ENCODE results near the gene RCOR1.

RCOR1 gene

DNA sequence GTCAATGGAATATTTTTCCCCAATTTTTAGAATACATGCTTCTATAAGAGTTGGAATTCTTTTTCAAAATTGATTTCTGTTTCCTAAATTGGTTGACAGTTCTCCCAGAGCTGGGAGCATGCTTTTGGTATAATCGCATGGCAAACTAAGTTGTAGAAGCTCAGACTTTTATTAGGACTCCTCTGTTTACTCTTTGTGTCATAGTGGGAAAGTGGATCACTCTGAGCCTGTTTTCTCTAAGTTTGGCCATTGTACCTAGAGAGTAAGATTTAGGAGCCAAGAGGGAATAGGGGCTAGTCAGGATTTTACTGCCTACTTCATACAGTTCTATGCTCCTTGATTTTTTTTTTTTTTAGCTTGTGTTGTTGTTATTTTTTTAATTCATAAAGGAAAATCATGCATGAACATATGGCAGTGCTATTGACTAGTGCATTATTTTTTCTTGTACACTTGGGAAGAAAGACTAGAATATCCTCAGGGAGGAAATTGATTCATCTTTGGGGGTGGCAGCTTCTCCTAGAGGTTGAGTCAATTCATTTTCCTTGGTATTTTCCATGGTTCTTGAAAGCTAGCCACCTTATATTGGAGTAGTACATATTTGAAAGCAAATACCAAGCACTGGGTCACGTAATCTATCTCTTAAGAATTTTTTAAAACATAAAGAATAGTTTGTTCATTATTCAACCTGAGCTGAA is 107.1 kb downstream of the RCOR1 start:
- TF ChIP-seq, protein P1, sequence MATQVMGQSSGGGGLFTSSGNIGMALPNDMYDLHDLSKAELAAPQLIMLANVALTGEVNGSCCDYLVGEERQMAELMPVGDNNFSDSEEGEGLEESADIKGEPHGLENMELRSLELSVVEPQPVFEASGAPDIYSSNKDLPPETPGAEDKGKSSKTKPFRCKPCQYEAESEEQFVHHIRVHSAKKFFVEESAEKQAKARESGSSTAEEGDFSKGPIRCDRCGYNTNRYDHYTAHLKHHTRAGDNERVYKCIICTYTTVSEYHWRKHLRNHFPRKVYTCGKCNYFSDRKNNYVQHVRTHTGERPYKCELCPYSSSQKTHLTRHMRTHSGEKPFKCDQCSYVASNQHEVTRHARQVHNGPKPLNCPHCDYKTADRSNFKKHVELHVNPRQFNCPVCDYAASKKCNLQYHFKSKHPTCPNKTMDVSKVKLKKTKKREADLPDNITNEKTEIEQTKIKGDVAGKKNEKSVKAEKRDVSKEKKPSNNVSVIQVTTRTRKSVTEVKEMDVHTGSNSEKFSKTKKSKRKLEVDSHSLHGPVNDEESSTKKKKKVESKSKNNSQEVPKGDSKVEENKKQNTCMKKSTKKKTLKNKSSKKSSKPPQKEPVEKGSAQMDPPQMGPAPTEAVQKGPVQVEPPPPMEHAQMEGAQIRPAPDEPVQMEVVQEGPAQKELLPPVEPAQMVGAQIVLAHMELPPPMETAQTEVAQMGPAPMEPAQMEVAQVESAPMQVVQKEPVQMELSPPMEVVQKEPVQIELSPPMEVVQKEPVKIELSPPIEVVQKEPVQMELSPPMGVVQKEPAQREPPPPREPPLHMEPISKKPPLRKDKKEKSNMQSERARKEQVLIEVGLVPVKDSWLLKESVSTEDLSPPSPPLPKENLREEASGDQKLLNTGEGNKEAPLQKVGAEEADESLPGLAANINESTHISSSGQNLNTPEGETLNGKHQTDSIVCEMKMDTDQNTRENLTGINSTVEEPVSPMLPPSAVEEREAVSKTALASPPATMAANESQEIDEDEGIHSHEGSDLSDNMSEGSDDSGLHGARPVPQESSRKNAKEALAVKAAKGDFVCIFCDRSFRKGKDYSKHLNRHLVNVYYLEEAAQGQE (IDR thresholded peaks at IDR 0.05; ENCODE audit: insufficient read depth in 1 of 2, low read depth in 2 of 2, low read length in 2 of 2) = no peak
- no peak for TF ChIP-seq POLR2AphosphoS5 (IDR thresholded peaks at IDR 0.05; ENCODE audit: low read depth, low read length)
- TF ChIP-seq FOXP2 (optimal IDR thresholded peaks at IDR 0.05; ENCODE audit: borderline replicate concordance, extremely low read depth, extremely low read length, insufficient read depth) = no peak
- no peak for TF ChIP-seq SIN3A (IDR thresholded peaks at IDR 0.05; ENCODE audit: borderline replicate concordance, insufficient read depth, low read length)
- TF ChIP-seq TAF1 (IDR thresholded peaks at IDR 0.05; ENCODE audit: borderline replicate concordance, insufficient read depth, low read length) = no peak

DNA sequence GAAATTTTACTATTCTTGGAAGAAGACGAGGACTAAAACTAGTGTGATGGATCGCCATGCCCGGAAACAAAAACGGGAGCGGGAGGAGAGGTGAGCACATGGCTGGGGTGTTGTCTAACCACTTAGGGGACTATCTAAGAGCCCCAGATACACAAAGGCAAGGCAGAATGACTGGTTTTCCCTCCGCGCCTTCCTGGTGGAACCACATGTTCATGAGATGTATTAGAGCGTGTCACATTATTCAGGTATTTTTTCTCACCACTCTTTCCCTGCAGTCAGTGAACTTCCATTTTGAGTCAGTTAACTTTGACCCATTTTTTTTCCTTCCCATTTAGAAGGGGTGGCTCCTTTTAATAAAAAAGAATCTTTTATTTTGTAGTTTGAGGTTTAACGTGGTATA is 116.0 kb downstream of the RCOR1 start:
- TF ChIP-seq, protein P1 (IDR thresholded peaks at IDR 0.05; ENCODE audit: insufficient read depth in 1 of 2, low read depth in 2 of 2, low read length in 2 of 2) = no peak
- TF ChIP-seq FOXP2 (optimal IDR thresholded peaks at IDR 0.05; ENCODE audit: borderline replicate concordance, extremely low read depth, extremely low read length, insufficient read depth) = no peak
- no peak for TF ChIP-seq SIN3A (IDR thresholded peaks at IDR 0.05; ENCODE audit: borderline replicate concordance, insufficient read depth, low read length)
- TF ChIP-seq POLR2AphosphoS5 (IDR thresholded peaks at IDR 0.05; ENCODE audit: low read depth, low read length) = no peak
- TF ChIP-seq TAF1 (IDR thresholded peaks at IDR 0.05; ENCODE audit: borderline replicate concordance, insufficient read depth, low read length) = no peak

DNA sequence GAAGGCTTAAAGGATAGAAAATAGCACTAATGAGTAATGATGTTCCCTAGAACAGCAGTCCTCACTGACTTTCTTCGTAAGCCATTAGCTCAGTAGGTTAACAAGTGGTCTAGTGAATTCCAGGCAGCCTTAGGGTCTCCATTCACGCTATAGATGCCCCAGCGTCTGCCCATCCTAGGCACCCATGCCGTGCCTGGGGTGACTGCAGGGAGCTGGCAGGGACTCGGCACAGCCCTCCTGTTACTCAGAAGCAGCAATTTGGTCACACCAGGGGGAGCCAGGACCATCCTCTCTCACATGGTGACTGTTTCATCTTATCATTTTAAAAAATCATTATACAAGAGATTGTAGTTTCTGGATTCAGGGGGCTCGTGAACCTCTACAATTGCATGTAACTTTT is 118.8 kb downstream of the RCOR1 start:
- TF ChIP-seq SIN3A (IDR thresholded peaks at IDR 0.05; ENCODE audit: borderline replicate concordance, insufficient read depth, low read length) (no peak), POLR2AphosphoS5 (IDR thresholded peaks at IDR 0.05; ENCODE audit: low read depth, low read length) (no peak), TAF1 (IDR thresholded peaks at IDR 0.05; ENCODE audit: borderline replicate concordance, insufficient read depth, low read length) (no peak), FOXP2 (optimal IDR thresholded peaks at IDR 0.05; ENCODE audit: borderline replicate concordance, extremely low read depth, extremely low read length, insufficient read depth) (no peak)
- TF ChIP-seq, protein P1 (IDR thresholded peaks at IDR 0.05; ENCODE audit: insufficient read depth in 1 of 2, low read depth in 2 of 2, low read length in 2 of 2) = no peak

DNA sequence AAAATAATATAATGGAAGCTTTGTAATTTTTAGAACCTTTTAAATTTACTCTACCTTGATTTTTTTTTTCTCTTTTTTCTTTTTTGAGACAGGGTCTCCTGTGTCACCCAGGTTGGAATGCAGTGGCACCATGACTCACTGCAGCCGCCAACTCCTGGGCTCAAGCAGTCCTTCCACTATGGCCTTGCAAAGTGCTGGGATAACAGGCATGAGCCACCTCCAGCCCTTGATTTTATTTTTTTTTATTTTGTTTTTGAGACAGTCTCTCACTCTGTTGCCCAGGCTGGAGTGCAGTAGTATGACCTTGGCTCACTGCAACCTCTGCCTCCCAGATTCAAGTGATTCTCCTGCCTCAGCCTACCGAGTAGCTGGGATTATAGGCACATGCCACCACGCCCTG is 119.5 kb downstream of the RCOR1 start:
- no peak for TF ChIP-seq TAF1 (IDR thresholded peaks at IDR 0.05; ENCODE audit: borderline replicate concordance, insufficient read depth, low read length)
- no peak for TF ChIP-seq SIN3A (IDR thresholded peaks at IDR 0.05; ENCODE audit: borderline replicate concordance, insufficient read depth, low read length)
- TF ChIP-seq, protein P1 (IDR thresholded peaks at IDR 0.05; ENCODE audit: insufficient read depth in 1 of 2, low read depth in 2 of 2, low read length in 2 of 2) = no peak
- no peak for TF ChIP-seq POLR2AphosphoS5 (IDR thresholded peaks at IDR 0.05; ENCODE audit: low read depth, low read length)
- no peak for TF ChIP-seq FOXP2 (optimal IDR thresholded peaks at IDR 0.05; ENCODE audit: borderline replicate concordance, extremely low read depth, extremely low read length, insufficient read depth)
